ENCODE results near the gene RNF150.

GRCh38 chr4:140876615-140877364 lies 256.5 kb downstream of the RNF150 start:
- TF ChIP-seq, protein P1, sequence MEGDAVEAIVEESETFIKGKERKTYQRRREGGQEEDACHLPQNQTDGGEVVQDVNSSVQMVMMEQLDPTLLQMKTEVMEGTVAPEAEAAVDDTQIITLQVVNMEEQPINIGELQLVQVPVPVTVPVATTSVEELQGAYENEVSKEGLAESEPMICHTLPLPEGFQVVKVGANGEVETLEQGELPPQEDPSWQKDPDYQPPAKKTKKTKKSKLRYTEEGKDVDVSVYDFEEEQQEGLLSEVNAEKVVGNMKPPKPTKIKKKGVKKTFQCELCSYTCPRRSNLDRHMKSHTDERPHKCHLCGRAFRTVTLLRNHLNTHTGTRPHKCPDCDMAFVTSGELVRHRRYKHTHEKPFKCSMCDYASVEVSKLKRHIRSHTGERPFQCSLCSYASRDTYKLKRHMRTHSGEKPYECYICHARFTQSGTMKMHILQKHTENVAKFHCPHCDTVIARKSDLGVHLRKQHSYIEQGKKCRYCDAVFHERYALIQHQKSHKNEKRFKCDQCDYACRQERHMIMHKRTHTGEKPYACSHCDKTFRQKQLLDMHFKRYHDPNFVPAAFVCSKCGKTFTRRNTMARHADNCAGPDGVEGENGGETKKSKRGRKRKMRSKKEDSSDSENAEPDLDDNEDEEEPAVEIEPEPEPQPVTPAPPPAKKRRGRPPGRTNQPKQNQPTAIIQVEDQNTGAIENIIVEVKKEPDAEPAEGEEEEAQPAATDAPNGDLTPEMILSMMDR (IDR thresholded peaks at IDR 0.05) = no peak
- TF ChIP-seq POLR2A (IDR thresholded peaks at IDR 0.05) = no peak
- TF ChIP-seq EP300 (IDR thresholded peaks at IDR 0.05) = no peak

Measured in sigmoid colon (tissue), 4 donors.